T-cell (primary cell): ENCODE data around the gene THEM4. TPM values are rescaled to one million over a fixed set of nuclear protein-coding genes. Genes with fewer than 3 reads are reported as not detected.

Experiments used
- ATAC-seq, 4 experiments: fragments of 200-7000 bp in 3 of 4; fragments of 150-1000 bp in 1 of 4; cut with Tn5 transposase; replicated peaks in 1 of 4; 1 replicate in 3 of 4; 2 replicates in 1 of 4; pipeline ENCODE4 v1.10.0; 2021; ENCODE audit warnings: moderate library complexity in 3 of 4, mild to moderate bottlenecking in 2 of 4, moderate number of reproducible peaks in 1 of 4
- CTCF ChIA-PET, 2 donors: fragments of 300-600 bp; sonication (Branson Sonifier 250); formaldehyde crosslinking; loops; one replicate each; lab custom pipeline; 2022; ENCODE audit warnings: antibody characterized with exemption in 2 of 2; lab: Charles Lee
- POLR2A ChIA-PET, 2 donors: fragments of 300-600 bp; sonication (Branson Sonifier 250); formaldehyde crosslinking; loops; one replicate each; lab custom pipeline; 2022; ENCODE audit warnings: antibody characterized with exemption in 2 of 2; lab: Charles Lee
- DNase-seq, 35 experiments: peaks; one replicate each; pipeline versions ENCODE4 v3.0.0 to v3.0.0-alpha.2; 2013 to 2023
- H3K27ac ChIP-seq: one replicate; pipeline ENCODE4 v1.5.1; 2013; ENCODE audit warnings: low read length
- H3K27me3 ChIP-seq, 2 experiments: replicated peaks in 1 of 2; 1 replicate in 1 of 2; 2 replicates in 1 of 2; pipeline versions ENCODE4 v1.6.1 to v1.7.0; 2013; ENCODE audit warnings: low read length in 1 of 2, mixed read lengths in 1 of 2; ENCODE audit not compliant: control insufficient read depth in 2 of 2, insufficient read depth in 2 of 2; ENCODE audit errors: extremely low read depth in 1 of 2
- H3K36me3 ChIP-seq, 2 donors: 1 replicate in 1 of 2; 2 replicates in 1 of 2; pipeline versions ENCODE4 v1.6.1 to v1.7.0; 2013; ENCODE audit warnings: low read length in 1 of 2; ENCODE audit not compliant: control insufficient read depth in 2 of 2, insufficient read depth in 1 of 2; ENCODE audit errors: extremely low read depth in 1 of 2
- H3K4me1 ChIP-seq, 2 experiments: 1 replicate in 1 of 2; 2 replicates in 1 of 2; pipeline versions ENCODE4 v1.6.1 to v1.7.0; 2013; ENCODE audit warnings: low read length in 2 of 2, mixed read lengths in 1 of 2; ENCODE audit not compliant: insufficient read depth in 2 of 2, control insufficient read depth in 1 of 2; ENCODE audit errors: extremely low read depth in 1 of 2
- H3K4me3 ChIP-seq, 2 donors: 1 replicate in 1 of 2; 2 replicates in 1 of 2; pipeline versions ENCODE4 v1.5.1 to v1.7.0; 2013; ENCODE audit warnings: mild to moderate bottlenecking in 2 of 2, low read length in 1 of 2, moderate library complexity in 1 of 2; ENCODE audit not compliant: control insufficient read depth in 1 of 2; ENCODE audit errors: extremely low read depth in 1 of 2
- H3K9me3 ChIP-seq: 2 replicates; pipeline ENCODE4 v1.7.0; 2013
- H3K27ac Mint-ChIP-seq, 2 donors: one replicate each; pipeline ENCODE4 v1.8.0; 2020 to 2021; ENCODE audit warnings: mild to moderate bottlenecking in 2 of 2, mixed read lengths in 2 of 2
- H3K27me3 Mint-ChIP-seq, 2 donors: one replicate each; pipeline ENCODE4 v1.8.0; 2021 to 2022; ENCODE audit warnings: mixed read lengths in 2 of 2
- H3K36me3 Mint-ChIP-seq: one replicate; pipeline ENCODE4 v1.8.0; 2021; ENCODE audit warnings: mixed read lengths
- H3K4me1 Mint-ChIP-seq, 3 donors: one replicate each; pipeline ENCODE4 v1.8.0; 2020 to 2022; ENCODE audit warnings: mixed read lengths in 3 of 3, mild to moderate bottlenecking in 1 of 3
- H3K4me3 Mint-ChIP-seq, 3 donors: one replicate each; pipeline ENCODE4 v1.8.0; 2020 to 2022; ENCODE audit warnings: mild to moderate bottlenecking in 3 of 3, mixed read lengths in 3 of 3, moderate library complexity in 3 of 3
- H3K9me3 Mint-ChIP-seq, 3 donors: one replicate each; pipeline ENCODE4 v1.8.0; 2020 to 2022; ENCODE audit warnings: mixed read lengths in 3 of 3
- WGBS: methylation state at CpG from one replicate; pipeline ENCODE4 v1.1.5; 2013; ENCODE audit warnings: missing lambda C conversion rate; ENCODE audit not compliant: insufficient coverage; 5-methylcytosine and 5-hydroxymethylcytosine counted together
- total RNA-seq, 35 experiments: library from RNA in 6 of 35; stranded (reverse) in 6 of 35; fragments of 120-200 nt in 1 of 35; gene quantifications; one replicate each; pipeline versions ENCODE4 v1.2.1 to v1.2.4 and lab custom pipeline; 2013 to 2026

The THEM4 gene
- total RNA-seq, 5 donors from 2014 or later (not counting 1 experiment from before 2014, with no cell fraction given): 48.2 to 119 (median 97.6) TPM

- ATAC-seq: peak; percentile 14 to 31 (median 20)
- peaks cover 43 to 67% (median 57%) of the 10 kb centered on the region in 3 donors for H3K4me1 Mint-ChIP-seq
- Histone ChIP-seq H3K9me3 (no peaks in the 10 kb centered on the region), H3K4me1 (peaks cover 7 to 59% of the 10 kb centered on the region in 2 experiments), H3K4me3 (peak overlapping the region; percentile 58 to 69), H3K27ac (peak overlapping the region; percentile 91), H3K36me3 (no peaks in the 10 kb centered on the region), H3K27me3 (no peaks in the 10 kb centered on the region)
- WGBS: 1% methylated on average over 107 of the region's 117 CpGs
- DNase-seq: peak in 6 of 35 experiments; percentile 21 to 66 (median 34)
- H3K27ac Mint-ChIP-seq: peak overlapping the region; percentile 90 to 93
- ChIA-PET CTCF (interaction anchor here (0.6 to 1.3 kb wide), 2 partner anchors 10 to 51 kb away, joined by 3 read pairs; no protein-coding TSS in a partner anchor), POLR2A (interaction anchor here in 1 of 2 donors (0.5 kb wide), 1 partner anchor 439 kb away, joined by 4 read pairs; the partner anchor contains the start of gene PSMB4)
- peak overlapping the region; percentile 77 to 90 (median 82) for H3K4me3 Mint-ChIP-seq
- H3K36me3 Mint-ChIP-seq: no peaks in the 10 kb centered on the region
- H3K9me3 Mint-ChIP-seq: no peaks in the 10 kb centered on the region
- H3K27me3 Mint-ChIP-seq: peaks cover 0 to 2% of the 10 kb centered on the region in 2 donors
Measured at GRCh38 chr1:151838222-151839081, 70.9 kb downstream of the THEM4 start.

GRCh38 chr1:151837884-151838221 is 71.5 kb downstream of the THEM4 start:
- 10% methylated on average over 26 of the region's 26 CpGs for WGBS
- ChIA-PET POLR2A (interaction anchor here in 1 of 2 donors (0.5 kb wide), 1 partner anchor 38 kb away, joined by 3 read pairs; no protein-coding TSS in a partner anchor), CTCF (interaction anchor here (0.6 to 1.3 kb wide), 3 partner anchors 10 to 317 kb away, joined by 3 to 4 read pairs (median 3); no protein-coding TSS in a partner anchor)
- H3K27ac Mint-ChIP-seq: peak overlapping the region; percentile 96 to 98
- H3K36me3 Mint-ChIP-seq: no peaks in the 10 kb centered on the region
- peak in 1 of 4 experiments; percentile 0 for ATAC-seq
- Histone ChIP-seq H3K27me3 (no peaks in the 10 kb centered on the region), H3K9me3 (no peaks in the 10 kb centered on the region), H3K4me3 (peak overlapping the region; percentile 41 to 58), H3K4me1 (peaks cover 8 to 65% of the 10 kb centered on the region in 2 experiments), H3K27ac (peak overlapping the region; percentile 73), H3K36me3 (no peaks in the 10 kb centered on the region)
- H3K4me1 Mint-ChIP-seq: peaks cover 48 to 73% (median 61%) of the 10 kb centered on the region in 3 donors
- H3K4me3 Mint-ChIP-seq: peak overlapping the region; percentile 83 to 92 (median 84)
- H3K9me3 Mint-ChIP-seq: no peaks in the 10 kb centered on the region
- no peak for DNase-seq
- H3K27me3 Mint-ChIP-seq: peaks cover 0 to 2% of the 10 kb centered on the region in 2 donors

GRCh38 chr1:151837197-151837596 is 72.1 kb downstream of the THEM4 start:
- peaks cover 0 to 2% of the 10 kb centered on the region in 2 donors for H3K27me3 Mint-ChIP-seq
- no peaks in the 10 kb centered on the region for H3K9me3 Mint-ChIP-seq
- WGBS: 4% methylated on average over 2 of the region's 3 CpGs
- H3K4me3 Mint-ChIP-seq: peak overlapping the region; percentile 83 to 92 (median 84)
- H3K27me3 ChIP-seq: no peaks in the 10 kb centered on the region
- H3K27ac Mint-ChIP-seq: peak overlapping the region; percentile 96 to 98
- ATAC-seq (peak; percentile 10 to 37 (median 28)), DNase-seq (peak in 2 of 35 experiments; percentile 36 to 53)
- peaks cover 55 to 79% (median 67%) of the 10 kb centered on the region in 3 donors for H3K4me1 Mint-ChIP-seq
- ChIA-PET CTCF (interaction anchor here in 1 of 2 donors (0.6 to 1.5 kb wide), 9 partner anchors 9 to 536 kb away, joined by 3 to 8 read pairs (median 4); partner anchors contain the start of gene MRPL9), POLR2A (interaction anchor here in 1 of 2 donors (0.5 to 0.6 kb wide), 2 partner anchors 39 to 66 kb away, joined by 3 read pairs; no protein-coding TSS in a partner anchor)
- H3K4me3 ChIP-seq: peak overlapping the region in 1 of 2 donors; percentile 41
- H3K36me3 ChIP-seq: no peaks in the 10 kb centered on the region
- H3K4me1 ChIP-seq: peaks cover 8 to 72% of the 10 kb centered on the region in 2 experiments
- H3K9me3 ChIP-seq: no peaks in the 10 kb centered on the region
- no peaks in the 10 kb centered on the region for H3K36me3 Mint-ChIP-seq
- peak overlapping the region; percentile 73 for H3K27ac ChIP-seq

GRCh38 chr1:151835596-151835995 is 73.7 kb downstream of the THEM4 start:
- Histone ChIP-seq H3K27ac (peak overlapping the region; percentile 38), H3K4me3 (no peak overlapping the region), H3K36me3 (no peaks in the 10 kb centered on the region), H3K4me1 (peaks cover 8 to 85% of the 10 kb centered on the region in 2 experiments), H3K9me3 (no peaks in the 10 kb centered on the region), H3K27me3 (no peaks in the 10 kb centered on the region)
- ATAC-seq (no peak), DNase-seq (no peak)
- peaks cover 63 to 88% (median 70%) of the 10 kb centered on the region in 3 donors for H3K4me1 Mint-ChIP-seq
- POLR2A ChIA-PET: no interaction called here
- CTCF ChIA-PET: interaction anchor here in 1 of 2 donors (0.6 to 1.5 kb wide), 6 partner anchors 73 to 750 kb away, joined by 3 to 8 read pairs (median 4); partner anchors contain the start of genes CGN and MRPL9
- 87% methylated on average over 3 of the region's 7 CpGs for WGBS
- no peaks in the 10 kb centered on the region for H3K9me3 Mint-ChIP-seq
- H3K27me3 Mint-ChIP-seq: peaks cover 0 to 2% of the 10 kb centered on the region in 2 donors
- H3K36me3 Mint-ChIP-seq: no peaks in the 10 kb centered on the region
- H3K27ac Mint-ChIP-seq: peak overlapping the region; percentile 65 to 77
- no peak overlapping the region for H3K4me3 Mint-ChIP-seq

GRCh38 chr1:151834239-151834638 is 75.1 kb downstream of the THEM4 start:
- WGBS: 67% methylated on average over 1 of the region's 3 CpGs
- H3K4me3 ChIP-seq: no peak overlapping the region
- peaks cover 12 to 85% of the 10 kb centered on the region in 2 experiments for H3K4me1 ChIP-seq
- Mint-ChIP-seq H3K4me3 (no peak overlapping the region), H3K27ac (peak overlapping the region; percentile 87 to 92), H3K9me3 (no peaks in the 10 kb centered on the region), H3K27me3 (peaks cover 0 to 2% of the 10 kb centered on the region in 2 donors), H3K36me3 (no peaks in the 10 kb centered on the region), H3K4me1 (peaks cover 64 to 87% (median 70%) of the 10 kb centered on the region in 3 donors)
- ATAC-seq (no peak), DNase-seq (no peak)
- H3K9me3 ChIP-seq: no peaks in the 10 kb centered on the region
- POLR2A ChIA-PET: no interaction called here
- H3K27me3 ChIP-seq: no peaks in the 10 kb centered on the region
- no peaks in the 10 kb centered on the region for H3K36me3 ChIP-seq
- CTCF ChIA-PET: interaction anchor here in 1 of 2 donors (0.7 kb wide), 1 partner anchor 141 kb away, joined by 3 read pairs; no protein-coding TSS in a partner anchor
- H3K27ac ChIP-seq: peak overlapping the region; percentile 52
